ENCODE measurements around the gene ARSJ. TPM values are rescaled to one million over a fixed set of nuclear protein-coding genes. Genes with fewer than 3 reads are reported as not detected.

The ARSJ gene
- polyA plus RNA-seq, 2 donors, result 1.4 to 1.7 TPM

DNA sequence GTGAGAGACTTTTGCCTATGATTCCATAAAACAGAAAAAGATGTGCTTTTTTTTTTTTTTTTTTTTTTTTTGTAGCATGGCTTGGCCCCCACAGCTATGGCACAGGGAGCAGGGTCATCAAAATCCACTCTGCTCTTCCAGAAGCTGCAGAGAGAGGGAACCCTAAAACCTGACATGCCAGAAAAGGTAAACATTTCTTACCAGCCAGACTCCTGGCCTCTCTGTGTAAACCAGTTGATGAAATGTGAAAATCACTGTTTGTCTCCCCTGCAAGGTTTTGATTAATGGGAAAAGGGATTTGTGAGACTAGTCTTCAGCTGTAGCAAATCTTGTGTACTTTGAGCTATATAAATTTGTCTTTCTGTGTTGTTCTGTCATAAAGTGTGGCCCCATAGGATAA lies 105.9 kb downstream of the ARSJ start:
- no peaks in the 10 kb centered on the region for H3K36me3 ChIP-seq (ENCODE audit: control insufficient read depth in 2 of 2, insufficient read depth in 2 of 2, low read length in 1 of 2)
- no peak overlapping the region for H3K27ac ChIP-seq (ENCODE audit: low read depth in 2 of 2, low read length in 1 of 2)
- H3K4me3 ChIP-seq (ENCODE audit: low read depth in 1 of 2, low read length in 2 of 2), result no peak overlapping the region

DNA sequence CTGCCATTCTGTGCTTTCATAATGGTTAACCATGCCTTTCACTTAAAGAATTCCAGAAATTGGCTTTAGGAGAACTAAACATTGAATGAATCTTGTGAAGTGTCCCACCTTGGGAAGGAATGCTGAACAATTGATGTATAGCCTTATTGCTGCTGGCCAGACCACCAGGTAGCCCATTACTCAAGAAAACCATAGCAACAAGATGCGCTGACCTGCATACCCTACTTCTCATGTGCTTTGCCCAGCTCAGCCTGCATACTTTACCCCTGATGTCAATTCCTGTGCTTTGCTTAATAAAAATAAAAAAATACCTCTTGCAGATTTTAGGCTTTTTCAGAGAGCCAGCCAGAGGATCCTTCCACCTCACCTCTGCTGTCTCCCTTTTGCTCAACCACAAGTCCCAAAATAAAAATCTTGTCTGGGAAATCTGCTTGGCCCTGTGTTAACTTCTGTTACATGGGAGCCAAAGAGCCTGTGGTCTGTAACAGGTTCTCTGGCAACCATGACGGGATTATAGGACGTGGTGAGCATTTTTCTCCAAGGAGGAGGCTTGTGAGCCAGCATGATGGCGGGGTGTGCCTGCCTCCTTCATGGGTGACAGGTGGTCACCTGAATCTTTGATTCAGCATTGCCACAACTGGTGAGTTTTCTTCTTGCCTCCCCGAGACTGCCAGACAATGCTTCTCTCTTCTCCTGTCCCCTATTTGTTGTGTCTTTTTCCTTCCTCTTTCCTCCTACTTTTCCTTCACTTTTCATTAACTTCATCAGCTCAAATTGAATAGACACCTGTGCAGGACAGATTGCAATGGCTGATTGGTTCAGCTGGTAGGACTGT lies 106.8 kb downstream of the ARSJ start:
- WGBS, 2 donors, result 87 to 88% methylated on average over 5 of the region's 5 CpGs
- no peaks in the 10 kb centered on the region for H3K9me3 ChIP-seq (ENCODE audit: control insufficient read depth in 2 of 2, insufficient read depth in 1 of 2, low read depth in 1 of 2, low read length in 1 of 2)
- H3K27me3 ChIP-seq (ENCODE audit: control insufficient read depth in 1 of 2, insufficient read depth in 2 of 2, low read length in 2 of 2), result no peaks in the 10 kb centered on the region
- no peak overlapping the region for H3K27ac ChIP-seq (ENCODE audit: low read depth in 2 of 2, low read length in 1 of 2)
- no peaks in the 10 kb centered on the region for H3K4me1 ChIP-seq (ENCODE audit: control insufficient read depth in 2 of 2, insufficient read depth in 2 of 2, low read length in 1 of 2)
- H3K36me3 ChIP-seq (ENCODE audit: control insufficient read depth in 2 of 2, insufficient read depth in 2 of 2, low read length in 1 of 2), result no peaks in the 10 kb centered on the region
- no peak overlapping the region for H3K4me3 ChIP-seq (ENCODE audit: low read depth in 1 of 2, low read length in 2 of 2)

More for the DNA sequence above, 105.9 kb downstream of the ARSJ start:
- no peaks in the 10 kb centered on the region for H3K27me3 ChIP-seq (ENCODE audit: control insufficient read depth in 1 of 2, insufficient read depth in 2 of 2, low read length in 2 of 2)
- no peaks in the 10 kb centered on the region for H3K9me3 ChIP-seq (ENCODE audit: control insufficient read depth in 2 of 2, insufficient read depth in 1 of 2, low read depth in 1 of 2, low read length in 1 of 2)
- H3K4me1 ChIP-seq (ENCODE audit: control insufficient read depth in 2 of 2, insufficient read depth in 2 of 2, low read length in 1 of 2), result no peaks in the 10 kb centered on the region

DNA sequence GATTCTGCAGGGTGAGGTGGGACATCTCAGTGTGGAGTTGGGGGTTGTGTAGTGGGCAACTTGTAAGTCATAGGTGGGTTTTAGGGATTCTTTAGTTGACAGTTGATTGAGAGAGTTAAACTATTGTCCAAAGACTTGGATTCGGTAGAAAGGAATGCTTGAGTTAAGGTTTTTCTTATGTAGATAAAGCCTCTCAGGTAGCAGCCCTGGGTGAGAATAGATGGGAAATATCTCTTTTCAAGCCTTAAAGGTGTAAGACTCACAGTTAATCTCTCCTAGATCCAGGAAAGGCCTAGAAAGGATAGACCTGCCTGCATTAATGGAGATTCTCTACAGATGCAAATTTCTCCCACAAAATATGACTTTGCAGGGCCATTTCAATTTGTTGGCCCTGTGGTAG lies 108.4 kb downstream of the ARSJ start:
- no peaks in the 10 kb centered on the region for H3K4me1 ChIP-seq (ENCODE audit: control insufficient read depth in 2 of 2, insufficient read depth in 2 of 2, low read length in 1 of 2)
- H3K9me3 ChIP-seq (ENCODE audit: control insufficient read depth in 2 of 2, insufficient read depth in 1 of 2, low read depth in 1 of 2, low read length in 1 of 2), result no peaks in the 10 kb centered on the region
- no peak overlapping the region for H3K4me3 ChIP-seq (ENCODE audit: low read depth in 1 of 2, low read length in 2 of 2)
- 92 to 96% methylated on average over 1 of the region's 1 CpG for WGBS, 2 donors
- H3K27me3 ChIP-seq (ENCODE audit: control insufficient read depth in 1 of 2, insufficient read depth in 2 of 2, low read length in 2 of 2), result no peaks in the 10 kb centered on the region
- H3K36me3 ChIP-seq (ENCODE audit: control insufficient read depth in 2 of 2, insufficient read depth in 2 of 2, low read length in 1 of 2), result no peaks in the 10 kb centered on the region
- H3K27ac ChIP-seq (ENCODE audit: low read depth in 2 of 2, low read length in 1 of 2), result no peak overlapping the region

DNA sequence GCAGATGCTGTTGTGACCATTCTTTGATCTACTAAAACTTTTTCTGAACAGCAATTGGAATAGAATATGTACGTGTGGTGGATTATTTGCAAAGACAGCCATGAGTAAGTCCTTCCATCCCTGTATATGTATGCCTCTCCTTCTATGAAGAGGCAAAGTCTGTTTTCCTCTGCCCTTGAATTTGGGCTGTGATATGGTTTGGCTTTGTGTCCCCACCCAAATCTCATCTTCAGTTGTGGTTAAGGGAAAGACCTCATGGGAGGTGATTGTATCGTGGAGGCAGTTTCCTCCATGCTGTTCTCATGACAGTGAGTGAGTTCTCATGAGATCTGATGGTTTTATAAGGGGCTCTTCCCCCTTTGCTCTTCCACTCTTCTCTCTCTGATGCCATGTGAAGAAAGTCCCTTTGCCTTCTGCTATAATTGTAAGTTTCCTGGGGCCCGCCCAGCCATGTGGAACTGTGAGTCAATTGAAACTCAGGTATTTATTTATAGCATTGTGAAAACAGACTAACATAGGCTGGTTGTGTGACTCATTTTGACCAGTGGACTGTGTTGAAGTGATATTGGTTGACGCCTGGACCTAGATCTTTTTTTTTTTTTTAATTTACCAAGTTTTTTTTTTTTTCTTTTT lies 109.6 kb downstream of the ARSJ start:
- Histone ChIP-seq H3K27ac (ENCODE audit: low read depth in 2 of 2, low read length in 1 of 2) (no peak overlapping the region), H3K9me3 (ENCODE audit: control insufficient read depth in 2 of 2, insufficient read depth in 1 of 2, low read depth in 1 of 2, low read length in 1 of 2) (no peaks in the 10 kb centered on the region), H3K4me3 (ENCODE audit: low read depth in 1 of 2, low read length in 2 of 2) (no peak overlapping the region), H3K27me3 (ENCODE audit: control insufficient read depth in 1 of 2, insufficient read depth in 2 of 2, low read length in 2 of 2) (no peaks in the 10 kb centered on the region), H3K36me3 (ENCODE audit: control insufficient read depth in 2 of 2, insufficient read depth in 2 of 2, low read length in 1 of 2) (no peaks in the 10 kb centered on the region), H3K4me1 (ENCODE audit: control insufficient read depth in 2 of 2, insufficient read depth in 2 of 2, low read length in 1 of 2) (no peaks in the 10 kb centered on the region)
- 76 to 79% methylated on average over 4 of the region's 4 CpGs for WGBS, 2 donors

DNA sequence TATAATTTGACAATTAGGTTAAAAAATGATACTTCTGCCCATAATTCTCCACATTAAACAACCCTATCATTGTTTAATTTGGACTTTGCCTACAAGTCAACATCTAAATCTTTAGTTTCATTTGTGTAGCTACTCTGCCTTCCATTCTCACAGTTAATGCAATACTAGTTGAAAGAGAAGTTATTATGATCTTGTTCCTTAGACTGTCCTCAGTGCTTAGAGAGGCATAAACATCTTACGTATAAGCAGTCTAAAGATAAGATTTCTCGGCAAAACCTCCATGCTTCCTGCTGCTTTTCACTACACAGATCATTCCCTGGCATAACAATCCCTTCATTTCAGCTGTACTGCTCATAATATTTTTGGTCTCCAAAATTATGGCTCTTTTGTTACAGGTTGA lies 112.8 kb downstream of the ARSJ start:
- H3K36me3 ChIP-seq (ENCODE audit: control insufficient read depth in 2 of 2, insufficient read depth in 2 of 2, low read length in 1 of 2), result no peaks in the 10 kb centered on the region
- H3K4me3 ChIP-seq (ENCODE audit: low read depth in 1 of 2, low read length in 2 of 2), result no peak overlapping the region
- H3K27me3 ChIP-seq (ENCODE audit: control insufficient read depth in 1 of 2, insufficient read depth in 2 of 2, low read length in 2 of 2), result no peaks in the 10 kb centered on the region
- no peak overlapping the region for H3K27ac ChIP-seq (ENCODE audit: low read depth in 2 of 2, low read length in 1 of 2)
- no peaks in the 10 kb centered on the region for H3K4me1 ChIP-seq (ENCODE audit: control insufficient read depth in 2 of 2, insufficient read depth in 2 of 2, low read length in 1 of 2)
- WGBS, 2 donors, result 83 to 95% methylated on average over 2 of the region's 2 CpGs
- H3K9me3 ChIP-seq (ENCODE audit: control insufficient read depth in 2 of 2, insufficient read depth in 1 of 2, low read depth in 1 of 2, low read length in 1 of 2), result no peaks in the 10 kb centered on the region

DNA sequence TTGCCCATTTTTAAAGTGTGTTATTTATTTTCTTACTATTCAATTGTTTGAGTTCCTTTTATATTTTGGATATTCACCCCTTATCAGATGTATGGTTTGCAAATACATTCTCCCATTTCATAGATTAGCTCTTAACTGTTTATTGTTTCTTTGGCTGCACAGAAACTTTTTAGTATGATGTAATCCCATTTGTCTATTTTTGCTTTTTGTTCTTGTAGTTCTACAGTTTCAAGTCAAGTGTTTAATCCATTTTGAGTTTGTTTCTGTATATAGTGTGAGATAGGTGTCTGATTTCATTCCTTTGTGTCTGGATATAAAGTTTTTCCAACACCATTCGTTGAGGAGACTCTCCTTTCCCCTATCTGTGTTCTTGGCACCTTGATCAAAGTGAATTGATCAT lies 120.5 kb downstream of the ARSJ start:
- WGBS, 2 donors, result 39 to 46% methylated on average over 1 of the region's 1 CpG
- Histone ChIP-seq H3K27me3 (ENCODE audit: control insufficient read depth in 1 of 2, insufficient read depth in 2 of 2, low read length in 2 of 2) (no peaks in the 10 kb centered on the region), H3K27ac (ENCODE audit: low read depth in 2 of 2, low read length in 1 of 2) (no peak overlapping the region), H3K4me3 (ENCODE audit: low read depth in 1 of 2, low read length in 2 of 2) (no peak overlapping the region), H3K36me3 (ENCODE audit: control insufficient read depth in 2 of 2, insufficient read depth in 2 of 2, low read length in 1 of 2) (no peaks in the 10 kb centered on the region), H3K4me1 (ENCODE audit: control insufficient read depth in 2 of 2, insufficient read depth in 2 of 2, low read length in 1 of 2) (no peaks in the 10 kb centered on the region), H3K9me3 (ENCODE audit: control insufficient read depth in 2 of 2, insufficient read depth in 1 of 2, low read depth in 1 of 2, low read length in 1 of 2) (no peaks in the 10 kb centered on the region)

DNA sequence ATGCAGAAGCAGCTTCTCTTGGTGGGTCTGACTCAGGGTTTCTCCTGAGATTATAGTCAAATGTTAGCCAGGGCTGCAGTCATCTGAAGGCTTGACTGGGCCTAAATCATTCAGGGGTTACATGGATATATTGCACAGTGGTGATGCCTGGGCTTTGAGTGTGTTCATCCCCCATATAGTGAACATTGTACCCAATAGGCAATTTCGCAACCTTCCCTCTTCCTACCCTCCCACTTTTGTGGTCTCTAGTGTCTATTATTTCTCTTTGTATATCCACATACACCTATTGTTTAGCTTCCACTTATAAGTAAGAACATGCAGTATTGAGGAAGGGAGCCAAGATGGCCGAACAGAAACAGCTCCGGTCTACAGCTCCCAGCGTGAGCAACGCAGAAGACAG lies 127.6 kb downstream of the ARSJ start:
- Histone ChIP-seq H3K27me3 (ENCODE audit: control insufficient read depth in 1 of 2, insufficient read depth in 2 of 2, low read length in 2 of 2) (no peaks in the 10 kb centered on the region), H3K27ac (ENCODE audit: low read depth in 2 of 2, low read length in 1 of 2) (no peak overlapping the region), H3K9me3 (ENCODE audit: control insufficient read depth in 2 of 2, insufficient read depth in 1 of 2, low read depth in 1 of 2, low read length in 1 of 2) (no peaks in the 10 kb centered on the region), H3K4me3 (ENCODE audit: low read depth in 1 of 2, low read length in 2 of 2) (no peak overlapping the region), H3K4me1 (ENCODE audit: control insufficient read depth in 2 of 2, insufficient read depth in 2 of 2, low read length in 1 of 2) (no peaks in the 10 kb centered on the region), H3K36me3 (ENCODE audit: control insufficient read depth in 2 of 2, insufficient read depth in 2 of 2, low read length in 1 of 2) (no peaks in the 10 kb centered on the region)
- WGBS, 2 donors, result 76 to 79% methylated on average over 5 of the region's 5 CpGs

Other genes with a start within 250 kb of the ARSJ start
- 10 to 100 TPM in 1 of 2 donors, 1 to 10 TPM in 1; 7.5 to 13.4 TPM for gene CAMK2D, start 217.9 kb downstream of the ARSJ start, polyA plus RNA-seq

Data from esophagus (tissue), 2 donors.